Measurements from ENCODE around the gene USP9Y.

DNA sequence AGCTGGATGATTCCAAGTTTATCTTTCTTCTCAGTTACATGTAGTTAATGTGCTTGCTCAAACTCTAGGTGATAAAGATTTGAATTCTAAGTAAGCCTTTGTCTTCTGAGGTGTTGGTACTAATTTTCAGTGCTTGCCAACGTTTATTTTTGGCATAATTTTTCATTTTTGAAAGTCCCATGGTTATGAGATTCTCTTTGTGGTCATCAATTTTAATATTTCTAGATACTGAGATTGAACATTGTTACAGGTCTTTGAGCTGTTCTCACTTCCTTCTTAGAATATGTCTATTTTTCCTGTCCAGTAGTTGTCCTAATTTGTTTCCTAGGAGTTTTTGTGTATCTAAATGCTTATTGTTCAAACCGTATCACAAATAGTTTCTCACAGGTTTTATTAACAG lies 40.4 kb downstream of the USP9Y start:
- TF ChIP-seq, protein P1, sequence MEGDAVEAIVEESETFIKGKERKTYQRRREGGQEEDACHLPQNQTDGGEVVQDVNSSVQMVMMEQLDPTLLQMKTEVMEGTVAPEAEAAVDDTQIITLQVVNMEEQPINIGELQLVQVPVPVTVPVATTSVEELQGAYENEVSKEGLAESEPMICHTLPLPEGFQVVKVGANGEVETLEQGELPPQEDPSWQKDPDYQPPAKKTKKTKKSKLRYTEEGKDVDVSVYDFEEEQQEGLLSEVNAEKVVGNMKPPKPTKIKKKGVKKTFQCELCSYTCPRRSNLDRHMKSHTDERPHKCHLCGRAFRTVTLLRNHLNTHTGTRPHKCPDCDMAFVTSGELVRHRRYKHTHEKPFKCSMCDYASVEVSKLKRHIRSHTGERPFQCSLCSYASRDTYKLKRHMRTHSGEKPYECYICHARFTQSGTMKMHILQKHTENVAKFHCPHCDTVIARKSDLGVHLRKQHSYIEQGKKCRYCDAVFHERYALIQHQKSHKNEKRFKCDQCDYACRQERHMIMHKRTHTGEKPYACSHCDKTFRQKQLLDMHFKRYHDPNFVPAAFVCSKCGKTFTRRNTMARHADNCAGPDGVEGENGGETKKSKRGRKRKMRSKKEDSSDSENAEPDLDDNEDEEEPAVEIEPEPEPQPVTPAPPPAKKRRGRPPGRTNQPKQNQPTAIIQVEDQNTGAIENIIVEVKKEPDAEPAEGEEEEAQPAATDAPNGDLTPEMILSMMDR (conservative IDR thresholded peaks at IDR 0.05; ENCODE audit: low read depth, low read length), result no peak
- TF ChIP-seq EZH2 (IDR thresholded peaks at IDR 0.05; ENCODE audit: borderline replicate concordance, low read depth, low read length, poor library complexity, severe bottlenecking), result no peak
